Measurements from ENCODE around the gene MCF2. TPM values are rescaled to one million over a fixed set of nuclear protein-coding genes. Genes with fewer than 3 reads are reported as not detected.

Gene MCF2
- total RNA-seq, 1 experiment from 2014 or later = 0.39 TPM

DNA sequence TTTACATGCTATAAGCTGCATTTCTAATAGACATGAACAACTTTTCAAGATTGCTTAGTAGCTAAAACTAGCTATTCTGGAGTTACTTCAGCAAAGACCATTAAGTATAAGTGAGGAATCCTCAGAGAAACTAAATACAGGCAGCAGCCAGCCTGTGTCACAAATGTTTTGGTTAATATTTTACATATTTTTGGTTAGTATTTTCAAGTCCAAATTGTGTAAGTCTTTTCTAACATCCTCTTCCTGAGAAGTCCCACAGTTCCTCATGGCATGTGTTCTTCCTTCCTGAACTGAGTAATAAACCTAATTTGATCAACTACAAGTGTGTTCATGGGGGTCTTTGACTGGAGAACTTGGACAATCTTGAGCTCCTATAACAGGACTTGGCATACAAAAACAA lies 42.4 kb upstream of the MCF2 start:
- Mint-ChIP-seq H3K4me1 (peaks cover 0 to 3% of the 10 kb centered on the region in 2 experiments; a peak in 1 of 4 replicates), H3K36me3 (ENCODE audit: insufficient read depth in 1 of 3, low read depth in 3 of 3) (peaks cover 19 to 39% (median 20%) of the 10 kb centered on the region in 3 experiments), H3K4me3 (no peak overlapping the region), H3K9me3 (peaks cover 17 to 42% of the 10 kb centered on the region in 2 experiments), H3K27me3 (ENCODE audit: low read depth) (no peaks in the 10 kb centered on the region), H3K27ac (no peak overlapping the region)
- H3T11ph ChIP-seq (ENCODE audit: low read length) = no peak overlapping the region
- H3K27ac ChIP-seq (ENCODE audit: insufficient read length, low read depth, low read length) = no peak overlapping the region
- H3K4me1 ChIP-seq (ENCODE audit: insufficient read depth, low read length) = no peaks in the 10 kb centered on the region
- H2BK120ac ChIP-seq (ENCODE audit: low read depth, low read length, poor library complexity, severe bottlenecking) = no peak overlapping the region
- H3K18ac ChIP-seq (ENCODE audit: insufficient read length, low read depth, low read length) = no peak overlapping the region
- no peak for DNase-seq
- H3K56ac ChIP-seq (ENCODE audit: insufficient read length, low read depth, low read length) = no peak overlapping the region
- H4K5ac ChIP-seq (ENCODE audit: insufficient read length, low read depth, low read length) = no peak overlapping the region
- H2BK15ac ChIP-seq (ENCODE audit: low read depth, low read length) = no peak overlapping the region
- TF ChIP-seq, protein P1, sequence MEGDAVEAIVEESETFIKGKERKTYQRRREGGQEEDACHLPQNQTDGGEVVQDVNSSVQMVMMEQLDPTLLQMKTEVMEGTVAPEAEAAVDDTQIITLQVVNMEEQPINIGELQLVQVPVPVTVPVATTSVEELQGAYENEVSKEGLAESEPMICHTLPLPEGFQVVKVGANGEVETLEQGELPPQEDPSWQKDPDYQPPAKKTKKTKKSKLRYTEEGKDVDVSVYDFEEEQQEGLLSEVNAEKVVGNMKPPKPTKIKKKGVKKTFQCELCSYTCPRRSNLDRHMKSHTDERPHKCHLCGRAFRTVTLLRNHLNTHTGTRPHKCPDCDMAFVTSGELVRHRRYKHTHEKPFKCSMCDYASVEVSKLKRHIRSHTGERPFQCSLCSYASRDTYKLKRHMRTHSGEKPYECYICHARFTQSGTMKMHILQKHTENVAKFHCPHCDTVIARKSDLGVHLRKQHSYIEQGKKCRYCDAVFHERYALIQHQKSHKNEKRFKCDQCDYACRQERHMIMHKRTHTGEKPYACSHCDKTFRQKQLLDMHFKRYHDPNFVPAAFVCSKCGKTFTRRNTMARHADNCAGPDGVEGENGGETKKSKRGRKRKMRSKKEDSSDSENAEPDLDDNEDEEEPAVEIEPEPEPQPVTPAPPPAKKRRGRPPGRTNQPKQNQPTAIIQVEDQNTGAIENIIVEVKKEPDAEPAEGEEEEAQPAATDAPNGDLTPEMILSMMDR (conservative IDR thresholded peaks at IDR 0.05) = no peak
- H2BK20ac ChIP-seq (ENCODE audit: low read depth, low read length, poor library complexity, severe bottlenecking) = no peak overlapping the region
- no peak overlapping the region for H2AK5ac ChIP-seq (ENCODE audit: insufficient read length, low read length)
- H4K8ac ChIP-seq (replicated peaks; ENCODE audit: insufficient read length, low read depth, low read length) = no peak overlapping the region
- H3K23me2 ChIP-seq (ENCODE audit: insufficient read length, low read depth, low read length, poor library complexity, severe bottlenecking) = no peaks in the 10 kb centered on the region
- no peaks in the 10 kb centered on the region for H3K27me3 ChIP-seq (ENCODE audit: insufficient read depth, low read length)
- no peaks in the 10 kb centered on the region for H3K79me2 ChIP-seq (ENCODE audit: insufficient read depth, low read length)
- no peak overlapping the region for H2BK5ac ChIP-seq (ENCODE audit: insufficient read length, low read length)
- no peaks in the 10 kb centered on the region for H3K79me1 ChIP-seq (ENCODE audit: insufficient read depth, low read depth, low read length, poor library complexity, severe bottlenecking)
- H3K9ac ChIP-seq (ENCODE audit: extremely low read depth, insufficient read length, low read length) = no peak overlapping the region
- H3K4ac ChIP-seq (ENCODE audit: low read depth, low read length) = no peak overlapping the region
- H3K14ac ChIP-seq (ENCODE audit: insufficient read depth, low read length) = no peak overlapping the region
- no peak overlapping the region for H3K23ac ChIP-seq (ENCODE audit: insufficient read length, low read depth, low read length)
- no peaks in the 10 kb centered on the region for H4K20me1 ChIP-seq (ENCODE audit: control insufficient read depth, insufficient read depth, insufficient read length)
- H3K4me2 ChIP-seq (ENCODE audit: insufficient read depth, insufficient read length, low read length) = no peak overlapping the region
- H4K91ac ChIP-seq (ENCODE audit: insufficient read length, low read depth, low read length) = no peak overlapping the region
- H2BK12ac ChIP-seq (ENCODE audit: insufficient read length, low read depth, low read length) = no peak overlapping the region
- H2AFZ ChIP-seq (ENCODE audit: low read length) = no peak overlapping the region
- no peaks in the 10 kb centered on the region for H3K9me3 ChIP-seq (ENCODE audit: control insufficient read depth, low read depth, low read length)
